Glutamatergic neuron (in vitro differentiated cells): ENCODE measurements around the gene STRIP1. TPM values are rescaled to one million over a fixed set of nuclear protein-coding genes. Genes with fewer than 3 reads are reported as not detected.

Experiments
- DNase-seq: peaks from one replicate; pipeline ENCODE4 v3.0.0; 2022
- H3K27ac Mint-ChIP-seq: one replicate; pipeline ENCODE4 v1.8.0; 2020; ENCODE audit warnings: mild to moderate bottlenecking, mixed read lengths, inconsistent platforms; ENCODE audit not compliant: unreplicated experiment
- H3K27me3 Mint-ChIP-seq: one replicate; pipeline ENCODE4 v1.8.0; 2020; ENCODE audit warnings: mild to moderate bottlenecking, moderate library complexity, mixed read lengths, inconsistent platforms; ENCODE audit not compliant: unreplicated experiment
- H3K36me3 Mint-ChIP-seq: one replicate; pipeline ENCODE4 v1.8.0; 2020; ENCODE audit warnings: mild to moderate bottlenecking, mixed read lengths, inconsistent platforms; ENCODE audit not compliant: unreplicated experiment
- H3K4me1 Mint-ChIP-seq: one replicate; pipeline ENCODE4 v1.8.0; 2020; ENCODE audit warnings: mild to moderate bottlenecking, low read depth, mixed read lengths, inconsistent platforms; ENCODE audit not compliant: unreplicated experiment
- H3K4me3 Mint-ChIP-seq: one replicate; pipeline ENCODE4 v1.8.0; 2020; ENCODE audit warnings: mild to moderate bottlenecking, mixed read lengths, inconsistent platforms; ENCODE audit not compliant: unreplicated experiment
- H3K9me3 Mint-ChIP-seq: one replicate; pipeline ENCODE4 v1.8.0; 2020; ENCODE audit warnings: mild to moderate bottlenecking, moderate library complexity, mixed read lengths, inconsistent platforms; ENCODE audit not compliant: unreplicated experiment
- CTCF ChIP-seq: fragments of 200-600 bp; sonication (generic); IDR thresholded peaks from one replicate; pipeline ENCODE4 v1.5.0; 2021; ENCODE audit not compliant: partially characterized antibody, unreplicated experiment
- total RNA-seq: library from RNA; stranded (reverse); fragmentation: NEBNext Ultra II Directional; extraction: Animal tissue kit (Norgen Biotek cat#: 25700); gene quantifications from one replicate; pipeline ENCODE4 v1.2.1, GENCODE V29; 2021; ENCODE audit not compliant: unreplicated experiment

STRIP1 gene
- total RNA-seq, 1 donor from 2014 or later = 90.2 TPM

GRCh38 chr1:109995536-109995935 lies 38.9 kb upstream of the STRIP1 start:
- Mint-ChIP-seq H3K36me3 (no peaks in the 10 kb centered on the region), H3K9me3 (no peaks in the 10 kb centered on the region), H3K4me3 (no peak overlapping the region), H3K27me3 (peaks cover 2% of the 10 kb centered on the region), H3K27ac (no peak overlapping the region), H3K4me1 (peaks cover 4% of the 10 kb centered on the region)
- no peak for TF ChIP-seq CTCF
- DNase-seq = no peak

GRCh38 chr1:109996476-109996875 lies 37.9 kb upstream of the STRIP1 start:
- no peaks in the 10 kb centered on the region for H3K9me3 Mint-ChIP-seq
- peaks cover 2% of the 10 kb centered on the region for H3K27me3 Mint-ChIP-seq
- no peak for TF ChIP-seq CTCF
- no peaks in the 10 kb centered on the region for H3K36me3 Mint-ChIP-seq
- no peak for DNase-seq
- peaks cover 3% of the 10 kb centered on the region for H3K4me1 Mint-ChIP-seq
- no peak overlapping the region for H3K27ac Mint-ChIP-seq
- no peak overlapping the region for H3K4me3 Mint-ChIP-seq

- Mint-ChIP-seq H3K9me3 (no peaks in the 10 kb centered on the region), H3K27ac (no peak overlapping the region), H3K4me3 (no peak overlapping the region), H3K36me3 (no peaks in the 10 kb centered on the region), H3K4me1 (peaks cover 5% of the 10 kb centered on the region), H3K27me3 (peaks cover 2% of the 10 kb centered on the region)
- no peak for DNase-seq
- TF ChIP-seq CTCF = no peak
Measured at GRCh38 chr1:109997204-109997866, 37.1 kb upstream of the STRIP1 start.

- Mint-ChIP-seq H3K27ac (no peak overlapping the region), H3K4me3 (no peak overlapping the region), H3K9me3 (no peaks in the 10 kb centered on the region), H3K4me1 (peaks cover 5% of the 10 kb centered on the region), H3K27me3 (peaks cover 2% of the 10 kb centered on the region), H3K36me3 (no peaks in the 10 kb centered on the region)
- no peak for TF ChIP-seq CTCF
- DNase-seq = no peak
Measured at GRCh38 chr1:109997867-109998229, 36.6 kb upstream of the STRIP1 start.

DNA sequence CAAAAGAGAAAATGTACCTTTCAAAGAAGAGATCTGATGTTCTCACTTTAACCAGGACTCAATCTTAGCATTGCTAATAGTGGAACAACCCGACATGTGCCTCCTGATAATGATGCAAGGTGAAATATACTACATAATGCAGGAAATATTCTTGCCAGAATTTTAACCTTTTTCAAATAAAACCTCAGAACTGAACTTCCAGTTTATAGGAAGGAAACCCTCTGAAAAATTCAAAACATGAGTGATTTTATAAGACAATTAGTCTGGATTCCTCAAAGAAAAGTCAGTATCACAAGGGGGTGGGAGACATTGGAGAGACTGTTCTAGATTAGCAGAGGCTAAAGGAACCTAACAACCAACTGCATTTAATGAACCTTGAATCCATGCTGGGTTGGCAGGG lies 31.7 kb upstream of the STRIP1 start:
- Mint-ChIP-seq H3K27ac (no peak overlapping the region), H3K4me1 (peaks cover 35% of the 10 kb centered on the region)

More for the DNA sequence above, 31.7 kb upstream of the STRIP1 start:
- no peak overlapping the region for H3K4me3 Mint-ChIP-seq
- TF ChIP-seq CTCF = no peak
- no peaks in the 10 kb centered on the region for H3K36me3 Mint-ChIP-seq
- DNase-seq = no peak
- no peaks in the 10 kb centered on the region for H3K27me3 Mint-ChIP-seq
- H3K9me3 Mint-ChIP-seq = no peaks in the 10 kb centered on the region
